ENCODE data around the gene TCFL5.
"Not testable (repeated sequence)": the region's sequence is repeated elsewhere in the genome, so short reads cannot be mapped to it uniquely, and the experiment has no call there.

Gene TCFL5

DNA sequence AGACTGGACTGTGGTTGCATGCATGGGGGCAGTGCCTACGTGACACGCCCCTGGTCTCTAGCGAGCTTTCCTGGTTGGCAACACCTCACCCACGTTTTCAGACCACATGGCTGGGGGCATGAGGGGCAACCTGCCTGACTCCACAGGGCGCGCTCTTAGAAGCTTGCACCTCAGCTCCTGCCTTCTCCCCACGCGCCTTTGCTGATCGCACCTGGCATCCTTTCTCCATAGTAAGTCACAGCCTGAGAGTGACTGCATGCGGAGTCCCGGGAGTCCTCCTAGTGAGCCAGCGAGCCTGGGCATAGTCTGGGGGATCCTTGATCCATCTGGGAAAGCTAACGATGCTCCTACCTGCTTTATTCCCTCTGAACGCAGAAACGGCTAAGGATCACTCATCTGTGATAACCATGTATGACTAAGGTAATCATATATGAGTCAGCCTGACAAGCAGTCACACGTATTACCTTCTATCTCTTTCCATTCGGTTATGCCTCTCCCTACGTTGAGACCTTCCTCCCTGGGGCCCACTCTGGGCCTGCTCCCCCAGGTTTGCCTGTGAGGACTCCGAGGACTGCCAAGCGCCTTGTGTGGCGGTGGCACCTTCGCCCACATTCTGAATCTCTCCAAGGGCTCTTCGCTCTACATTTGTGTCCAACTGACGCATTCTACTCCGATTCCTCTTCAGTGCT lies 4.5 kb downstream of the TCFL5 start:
- Histone ChIP-seq H3K27me3 (replicated peaks in 2 of 5; ENCODE audit: control insufficient read depth in 4 of 5, insufficient read depth in 5 of 5, low read length in 4 of 5) (peaks cover 0 to 9% (median 7%) of the 10 kb centered on the region in 5 experiments), H3K27ac (ENCODE audit: insufficient read depth in 1 of 2, low read depth in 1 of 2, low read length in 2 of 2, poor library complexity in 1 of 2, severe bottlenecking in 2 of 2) (no peak overlapping the region), H3K9me3 (ENCODE audit: control extremely low read depth in 1 of 5, control insufficient read depth in 4 of 5, insufficient read depth in 2 of 5, low read depth in 1 of 5, low read length in 4 of 5) (no peaks in the 10 kb centered on the region), H3K4me1 (ENCODE audit: control extremely low read depth in 1 of 4, control insufficient read depth in 4 of 4, insufficient read depth in 4 of 4, low read length in 3 of 4) (peaks cover 0 to 35% (median 10%) of the 10 kb centered on the region in 4 experiments), H3K4me3 (ENCODE audit: control insufficient read depth in 1 of 7, extremely low read depth in 1 of 7, insufficient read depth in 4 of 7, low read depth in 2 of 7, low read length in 6 of 7) (no peak overlapping the region), H3K36me3 (ENCODE audit: control insufficient read depth in 4 of 4, insufficient read depth in 4 of 4, low read length in 3 of 4) (peaks cover 5 to 30% (median 18%) of the 10 kb centered on the region in 4 experiments)
- CTCF ChIA-PET: interaction anchor here (0.8 to 1.5 kb wide), 2 partner anchors 8 to 11 kb away, joined by 3 read pairs; no protein-coding TSS in a partner anchor
- WGBS (ENCODE audit: insufficient coverage): 95% methylated on average over 19 of the region's 25 CpGs
- POLR2A ChIA-PET: no interaction called here
- no peak for DNase-seq

DNA sequence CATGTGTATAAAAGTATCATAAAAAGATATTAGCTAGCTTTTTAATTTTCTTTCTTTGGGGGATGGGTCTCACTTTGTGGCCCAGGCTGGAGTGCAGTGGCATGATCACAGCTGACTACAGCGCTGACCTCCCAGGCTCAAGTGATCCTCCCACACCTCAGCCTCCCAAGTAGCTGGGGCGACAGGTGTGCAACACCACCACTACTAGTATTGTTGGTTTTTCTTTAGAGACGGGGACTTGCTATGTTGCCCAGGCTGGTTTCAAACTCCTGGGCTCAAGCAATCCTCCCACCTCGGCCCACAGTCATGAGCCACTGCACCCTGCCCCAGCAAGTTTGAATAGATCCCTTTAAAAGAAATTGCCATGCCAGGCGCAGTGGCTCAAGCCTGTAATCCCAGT lies 6.5 kb downstream of the TCFL5 start:
- Histone ChIP-seq H3K27me3 (replicated peaks in 2 of 5; ENCODE audit: control insufficient read depth in 4 of 5, insufficient read depth in 5 of 5, low read length in 4 of 5) (peaks cover 0 to 4% (median 2%) of the 10 kb centered on the region in 5 experiments), H3K4me3 (ENCODE audit: control insufficient read depth in 1 of 7, extremely low read depth in 1 of 7, insufficient read depth in 4 of 7, low read depth in 2 of 7, low read length in 6 of 7) (no peak overlapping the region), H3K27ac (ENCODE audit: insufficient read depth in 1 of 2, low read depth in 1 of 2, low read length in 2 of 2, poor library complexity in 1 of 2, severe bottlenecking in 2 of 2) (no peak overlapping the region), H3K36me3 (ENCODE audit: control insufficient read depth in 4 of 4, insufficient read depth in 4 of 4, low read length in 3 of 4) (peaks cover 5 to 33% (median 22%) of the 10 kb centered on the region in 4 experiments), H3K4me1 (ENCODE audit: control extremely low read depth in 1 of 4, control insufficient read depth in 4 of 4, insufficient read depth in 4 of 4, low read length in 3 of 4) (peaks cover 0 to 25% (median 2%) of the 10 kb centered on the region in 4 experiments), H3K9me3 (ENCODE audit: control extremely low read depth in 1 of 5, control insufficient read depth in 4 of 5, insufficient read depth in 2 of 5, low read depth in 1 of 5, low read length in 4 of 5) (no peaks in the 10 kb centered on the region)
- POLR2A ChIA-PET: no interaction called here
- CTCF ChIA-PET: interaction anchor here (1.8 kb wide), 1 partner anchor 32 kb away, joined by 8 read pairs; no protein-coding TSS in a partner anchor
- DNase-seq: no peak
- WGBS (ENCODE audit: insufficient coverage): 96% methylated on average over 2 of the region's 5 CpGs

DNA sequence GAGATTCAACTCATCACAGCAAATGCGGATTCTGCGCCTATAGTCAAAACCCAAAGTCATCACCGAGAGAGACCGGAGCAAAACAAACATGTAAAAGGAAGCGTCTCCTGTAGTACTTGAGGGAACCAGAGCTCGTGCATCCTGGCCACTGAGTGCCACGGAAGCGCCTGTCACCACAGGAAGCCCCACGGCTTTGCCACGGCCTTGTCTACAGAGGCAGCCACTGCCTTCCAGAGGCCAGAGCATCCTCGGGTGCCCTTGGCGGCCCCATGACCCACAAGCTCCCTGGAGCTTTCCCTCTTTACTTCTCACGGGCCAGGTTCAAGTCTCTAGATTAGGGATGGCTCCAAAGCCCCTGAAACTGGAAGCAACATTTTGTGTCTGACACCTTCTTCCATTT lies 7.5 kb downstream of the TCFL5 start:
- POLR2A ChIA-PET: no interaction called here

DNA sequence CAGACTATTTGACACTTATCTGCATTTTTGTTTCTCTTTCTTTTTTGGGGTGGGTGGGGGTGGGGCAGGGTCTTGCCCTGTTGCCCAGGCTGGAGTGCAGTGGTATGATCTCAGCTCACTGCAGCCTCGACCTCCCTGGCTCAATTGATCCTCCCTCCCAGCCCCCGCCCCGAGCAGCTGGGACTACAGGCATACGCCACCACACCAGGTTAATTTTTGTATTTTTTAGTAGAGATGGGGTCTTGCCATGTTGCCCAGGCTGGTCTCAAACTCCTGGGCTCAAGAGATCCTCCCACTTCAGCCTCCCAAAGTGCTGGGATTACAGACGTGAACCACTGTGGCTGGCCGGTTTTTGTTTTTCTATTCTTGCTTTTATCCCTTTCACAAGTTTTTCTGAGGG lies 8.3 kb downstream of the TCFL5 start:
- DNase-seq; H3K27me3 ChIP-seq (replicated peaks in 2 of 5; ENCODE audit: control insufficient read depth in 4 of 5, insufficient read depth in 5 of 5, low read length in 4 of 5); POLR2A ChIA-PET; H3K9me3 ChIP-seq (ENCODE audit: control extremely low read depth in 1 of 5, control insufficient read depth in 4 of 5, insufficient read depth in 2 of 5, low read depth in 1 of 5, low read length in 4 of 5); CTCF ChIA-PET; H3K27ac ChIP-seq (ENCODE audit: insufficient read depth in 1 of 2, low read depth in 1 of 2, low read length in 2 of 2, poor library complexity in 1 of 2, severe bottlenecking in 2 of 2); H3K4me3 ChIP-seq (ENCODE audit: control insufficient read depth in 1 of 7, extremely low read depth in 1 of 7, insufficient read depth in 4 of 7, low read depth in 2 of 7, low read length in 6 of 7); H3K4me1 ChIP-seq (ENCODE audit: control extremely low read depth in 1 of 4, control insufficient read depth in 4 of 4, insufficient read depth in 4 of 4, low read length in 3 of 4): not testable (repeated sequence)
- peaks cover 5 to 36% (median 24%) of the 10 kb centered on the region in 4 experiments for H3K36me3 ChIP-seq (ENCODE audit: control insufficient read depth in 4 of 4, insufficient read depth in 4 of 4, low read length in 3 of 4)
- WGBS (ENCODE audit: insufficient coverage): 93% methylated on average over 2 of the region's 6 CpGs

More for the DNA sequence above, 7.5 kb downstream of the TCFL5 start:
- CTCF ChIA-PET: interaction anchor here (1.8 kb wide), 1 partner anchor 31 kb away, joined by 8 read pairs; no protein-coding TSS in a partner anchor
- H3K9me3 ChIP-seq (ENCODE audit: control extremely low read depth in 1 of 5, control insufficient read depth in 4 of 5, insufficient read depth in 2 of 5, low read depth in 1 of 5, low read length in 4 of 5): no peaks in the 10 kb centered on the region
- peaks cover 5 to 36% (median 24%) of the 10 kb centered on the region in 4 experiments for H3K36me3 ChIP-seq (ENCODE audit: control insufficient read depth in 4 of 4, insufficient read depth in 4 of 4, low read length in 3 of 4)
- no peaks in the 10 kb centered on the region for H3K27me3 ChIP-seq (replicated peaks in 2 of 5; ENCODE audit: control insufficient read depth in 4 of 5, insufficient read depth in 5 of 5, low read length in 4 of 5)
- H3K4me3 ChIP-seq (ENCODE audit: control insufficient read depth in 1 of 7, extremely low read depth in 1 of 7, insufficient read depth in 4 of 7, low read depth in 2 of 7, low read length in 6 of 7): no peak overlapping the region
- H3K27ac ChIP-seq (ENCODE audit: insufficient read depth in 1 of 2, low read depth in 1 of 2, low read length in 2 of 2, poor library complexity in 1 of 2, severe bottlenecking in 2 of 2): no peak overlapping the region
- DNase-seq: no peak
- H3K4me1 ChIP-seq (ENCODE audit: control extremely low read depth in 1 of 4, control insufficient read depth in 4 of 4, insufficient read depth in 4 of 4, low read length in 3 of 4): peaks cover 0 to 17% (median 1%) of the 10 kb centered on the region in 4 experiments
- WGBS (ENCODE audit: insufficient coverage): 99% methylated on average over 13 of the region's 13 CpGs

DNA sequence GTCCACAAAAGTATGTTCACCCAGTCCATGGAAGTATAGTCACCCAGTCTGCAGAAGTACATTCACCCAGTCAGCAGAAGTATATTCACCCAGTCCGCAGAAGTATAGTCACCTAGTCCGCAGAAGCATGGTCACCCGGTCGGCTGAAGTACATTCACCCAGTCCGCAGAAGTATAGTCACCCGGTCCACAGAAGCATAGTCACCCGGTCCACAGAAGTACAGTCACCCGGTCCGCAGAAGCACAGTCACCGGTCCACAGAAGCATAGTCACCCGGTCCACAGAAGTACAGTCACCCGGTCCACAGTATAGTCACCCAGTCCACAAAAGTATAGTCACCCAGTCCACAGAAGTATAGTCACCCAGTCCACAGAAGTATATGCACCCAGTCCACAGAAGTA lies 8.8 kb downstream of the TCFL5 start:
- Histone ChIP-seq H3K27me3 (replicated peaks in 2 of 5; ENCODE audit: control insufficient read depth in 4 of 5, insufficient read depth in 5 of 5, low read length in 4 of 5) (no peaks in the 10 kb centered on the region), H3K4me1 (ENCODE audit: control extremely low read depth in 1 of 4, control insufficient read depth in 4 of 4, insufficient read depth in 4 of 4, low read length in 3 of 4) (peaks cover 0 to 5% (median 0%) of the 10 kb centered on the region in 4 experiments), H3K27ac (ENCODE audit: insufficient read depth in 1 of 2, low read depth in 1 of 2, low read length in 2 of 2, poor library complexity in 1 of 2, severe bottlenecking in 2 of 2) (no peak overlapping the region), H3K36me3 (ENCODE audit: control insufficient read depth in 4 of 4, insufficient read depth in 4 of 4, low read length in 3 of 4) (peaks cover 5 to 36% (median 24%) of the 10 kb centered on the region in 4 experiments), H3K4me3 (ENCODE audit: control insufficient read depth in 1 of 7, extremely low read depth in 1 of 7, insufficient read depth in 4 of 7, low read depth in 2 of 7, low read length in 6 of 7) (no peak overlapping the region), H3K9me3 (ENCODE audit: control extremely low read depth in 1 of 5, control insufficient read depth in 4 of 5, insufficient read depth in 2 of 5, low read depth in 1 of 5, low read length in 4 of 5) (no peaks in the 10 kb centered on the region)
- POLR2A ChIA-PET: no interaction called here
- WGBS (ENCODE audit: insufficient coverage): 96% methylated on average over 10 of the region's 12 CpGs
- DNase-seq: no peak
- CTCF ChIA-PET: no interaction called here

DNA sequence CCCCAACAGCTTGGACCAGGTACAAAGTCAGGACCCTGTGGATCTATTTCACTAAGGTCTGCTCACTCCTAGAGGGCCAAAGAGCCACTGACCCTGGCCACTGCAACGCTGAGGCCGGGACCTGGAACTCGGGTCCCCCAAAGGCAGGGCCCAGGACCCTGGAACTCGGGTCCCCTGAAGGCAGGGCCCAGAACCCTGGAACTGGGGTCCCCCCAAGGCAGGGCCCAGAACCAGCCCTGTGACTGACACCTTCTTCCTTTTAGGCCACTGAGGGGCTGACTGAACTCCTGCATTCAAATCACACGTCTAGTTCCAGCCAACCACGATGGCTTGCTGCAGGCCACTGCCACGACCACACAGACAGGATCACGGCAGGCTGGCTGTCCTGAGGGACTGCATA lies 9.4 kb downstream of the TCFL5 start:
- Histone ChIP-seq H3K36me3 (ENCODE audit: control insufficient read depth in 4 of 4, insufficient read depth in 4 of 4, low read length in 3 of 4) (peaks cover 5 to 30% (median 23%) of the 10 kb centered on the region in 4 experiments), H3K4me3 (ENCODE audit: control insufficient read depth in 1 of 7, extremely low read depth in 1 of 7, insufficient read depth in 4 of 7, low read depth in 2 of 7, low read length in 6 of 7) (no peak overlapping the region), H3K27me3 (replicated peaks in 2 of 5; ENCODE audit: control insufficient read depth in 4 of 5, insufficient read depth in 5 of 5, low read length in 4 of 5) (no peaks in the 10 kb centered on the region), H3K27ac (ENCODE audit: insufficient read depth in 1 of 2, low read depth in 1 of 2, low read length in 2 of 2, poor library complexity in 1 of 2, severe bottlenecking in 2 of 2) (no peak overlapping the region), H3K9me3 (ENCODE audit: control extremely low read depth in 1 of 5, control insufficient read depth in 4 of 5, insufficient read depth in 2 of 5, low read depth in 1 of 5, low read length in 4 of 5) (no peaks in the 10 kb centered on the region), H3K4me1 (ENCODE audit: control extremely low read depth in 1 of 4, control insufficient read depth in 4 of 4, insufficient read depth in 4 of 4, low read length in 3 of 4) (no peaks in the 10 kb centered on the region)
- ChIA-PET CTCF (no interaction called here), POLR2A (no interaction called here)
- WGBS (ENCODE audit: insufficient coverage): 90% methylated on average over 8 of the region's 8 CpGs
- DNase-seq: no peak

DNA sequence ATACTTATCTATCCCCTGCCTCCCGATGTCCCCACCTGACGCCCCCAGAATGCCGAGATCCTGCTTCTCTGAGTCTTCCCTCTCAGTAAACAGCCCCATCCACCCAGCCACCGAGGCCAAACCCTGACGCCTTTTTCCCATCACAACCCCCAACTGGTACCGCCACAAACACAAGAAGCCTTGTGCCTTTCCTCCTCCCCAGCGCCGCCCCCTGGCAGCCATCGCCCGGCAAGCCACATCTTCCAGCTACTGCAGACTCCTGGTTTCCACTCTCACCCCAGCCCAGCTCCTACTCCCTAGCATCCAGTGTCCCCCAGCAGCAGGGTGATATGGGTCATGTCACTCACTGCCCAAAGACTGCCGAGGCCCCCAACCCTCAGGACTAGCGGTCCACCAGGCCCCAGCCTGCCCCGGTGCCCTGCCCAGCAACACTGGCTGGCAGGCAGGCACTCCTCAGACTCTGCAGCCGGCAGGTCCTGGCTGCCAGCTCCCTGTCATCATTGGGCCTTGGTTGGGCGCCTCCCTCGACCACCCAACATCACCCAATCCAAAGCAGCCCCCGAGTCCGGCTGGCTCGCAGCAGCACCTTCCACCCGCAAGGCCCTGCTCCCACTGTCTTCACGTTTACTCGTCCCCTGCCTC lies 11.2 kb downstream of the TCFL5 start:
- peaks cover 2 to 24% (median 17%) of the 10 kb centered on the region in 4 experiments for H3K36me3 ChIP-seq (ENCODE audit: control insufficient read depth in 4 of 4, insufficient read depth in 4 of 4, low read length in 3 of 4)
- no peaks in the 10 kb centered on the region for H3K4me1 ChIP-seq (ENCODE audit: control extremely low read depth in 1 of 4, control insufficient read depth in 4 of 4, insufficient read depth in 4 of 4, low read length in 3 of 4)
- no peak overlapping the region for H3K27ac ChIP-seq (ENCODE audit: insufficient read depth in 1 of 2, low read depth in 1 of 2, low read length in 2 of 2, poor library complexity in 1 of 2, severe bottlenecking in 2 of 2)
- DNase-seq: no peak
- ChIA-PET CTCF (interaction anchor here (1.2 to 2.3 kb wide), 2 partner anchors 18 to 28 kb away, joined by 4 to 8 read pairs; no protein-coding TSS in a partner anchor), POLR2A (no interaction called here)
- WGBS (ENCODE audit: insufficient coverage): 95% methylated on average over 18 of the region's 22 CpGs
- H3K9me3 ChIP-seq (ENCODE audit: control extremely low read depth in 1 of 5, control insufficient read depth in 4 of 5, insufficient read depth in 2 of 5, low read depth in 1 of 5, low read length in 4 of 5): no peaks in the 10 kb centered on the region
- no peaks in the 10 kb centered on the region for H3K27me3 ChIP-seq (replicated peaks in 2 of 5; ENCODE audit: control insufficient read depth in 4 of 5, insufficient read depth in 5 of 5, low read length in 4 of 5)
- H3K4me3 ChIP-seq (ENCODE audit: control insufficient read depth in 1 of 7, extremely low read depth in 1 of 7, insufficient read depth in 4 of 7, low read depth in 2 of 7, low read length in 6 of 7): no peak overlapping the region

Data from common myeloid progenitor, CD34-positive (primary cell).